Activated gamma-delta T cell treated with anti-CD3 and anti-CD28 coated beads, Interleukin-2, amount 50 U/mL, for 16 hours (primary cell): Measurements from ENCODE around the gene KIR2DL3.
"Not testable (repeated sequence)": the region's sequence is repeated elsewhere in the genome, so short reads cannot be mapped to it uniquely, and the experiment has no call there.

Source experiments
- DNase-seq: peaks from one replicate; pipeline ENCODE4 v3.0.0-alpha.2; 2020; ENCODE audit warnings: low read depth

The KIR2DL3 gene

DNA sequence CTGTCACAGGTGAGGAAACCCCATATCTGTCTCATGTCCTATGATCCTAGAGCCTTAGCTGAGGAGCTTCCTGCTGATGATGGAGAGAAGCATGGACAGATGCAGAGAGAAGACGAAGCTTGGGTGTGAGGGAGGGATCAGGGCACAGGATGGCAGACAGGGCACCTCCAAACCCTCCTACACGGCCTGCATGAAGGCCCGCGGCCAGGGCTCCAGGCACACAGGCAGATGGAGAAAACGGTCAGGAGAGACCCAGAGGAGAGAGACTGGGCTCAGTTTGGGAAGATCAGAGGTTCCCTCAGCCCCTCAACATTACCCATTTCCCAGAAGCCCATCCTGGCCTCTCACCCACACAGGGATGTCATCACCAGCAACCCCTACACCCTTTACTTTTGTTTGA is 5.8 kb downstream of the KIR2DL3 start:
- not testable (repeated sequence) for DNase-seq

DNA sequence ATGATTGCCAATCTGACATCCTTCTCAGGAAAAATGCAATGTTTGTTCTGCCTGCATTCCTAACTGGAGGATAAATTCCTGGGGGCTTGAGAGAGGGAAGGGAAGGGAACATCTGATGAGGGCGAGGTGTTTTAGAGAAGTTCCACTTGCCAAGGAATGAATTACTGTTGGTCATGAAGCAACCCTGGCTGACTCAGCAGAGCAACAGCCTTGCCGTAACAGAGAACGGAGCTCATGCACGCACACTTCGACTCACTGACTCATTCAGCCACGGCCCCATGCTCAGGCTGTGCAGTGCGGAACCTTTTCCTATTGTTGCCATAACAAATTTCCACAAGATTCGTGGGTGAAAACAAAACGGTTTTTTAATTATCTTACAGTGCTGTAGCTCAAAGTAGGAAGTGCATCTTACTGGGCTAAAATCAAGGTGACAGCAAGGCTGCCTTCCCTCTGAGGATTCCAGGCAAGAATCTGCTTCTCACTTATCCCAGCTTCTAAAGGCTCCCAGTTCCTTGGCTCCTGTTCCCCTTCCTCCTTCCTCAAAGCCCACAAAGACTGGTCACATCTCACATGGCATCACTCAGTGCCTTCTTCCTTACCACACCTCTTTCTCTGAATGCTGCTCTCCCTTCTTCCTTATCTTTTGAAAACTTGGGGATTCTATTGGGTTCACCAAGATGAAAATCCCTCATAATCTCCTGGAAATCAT is 9.5 kb downstream of the KIR2DL3 start:
- DNase-seq: not testable (repeated sequence)

GRCh38 chr19:54750276-54750675 is 12.0 kb downstream of the KIR2DL3 start:
- DNase-seq: not testable (repeated sequence)

DNA sequence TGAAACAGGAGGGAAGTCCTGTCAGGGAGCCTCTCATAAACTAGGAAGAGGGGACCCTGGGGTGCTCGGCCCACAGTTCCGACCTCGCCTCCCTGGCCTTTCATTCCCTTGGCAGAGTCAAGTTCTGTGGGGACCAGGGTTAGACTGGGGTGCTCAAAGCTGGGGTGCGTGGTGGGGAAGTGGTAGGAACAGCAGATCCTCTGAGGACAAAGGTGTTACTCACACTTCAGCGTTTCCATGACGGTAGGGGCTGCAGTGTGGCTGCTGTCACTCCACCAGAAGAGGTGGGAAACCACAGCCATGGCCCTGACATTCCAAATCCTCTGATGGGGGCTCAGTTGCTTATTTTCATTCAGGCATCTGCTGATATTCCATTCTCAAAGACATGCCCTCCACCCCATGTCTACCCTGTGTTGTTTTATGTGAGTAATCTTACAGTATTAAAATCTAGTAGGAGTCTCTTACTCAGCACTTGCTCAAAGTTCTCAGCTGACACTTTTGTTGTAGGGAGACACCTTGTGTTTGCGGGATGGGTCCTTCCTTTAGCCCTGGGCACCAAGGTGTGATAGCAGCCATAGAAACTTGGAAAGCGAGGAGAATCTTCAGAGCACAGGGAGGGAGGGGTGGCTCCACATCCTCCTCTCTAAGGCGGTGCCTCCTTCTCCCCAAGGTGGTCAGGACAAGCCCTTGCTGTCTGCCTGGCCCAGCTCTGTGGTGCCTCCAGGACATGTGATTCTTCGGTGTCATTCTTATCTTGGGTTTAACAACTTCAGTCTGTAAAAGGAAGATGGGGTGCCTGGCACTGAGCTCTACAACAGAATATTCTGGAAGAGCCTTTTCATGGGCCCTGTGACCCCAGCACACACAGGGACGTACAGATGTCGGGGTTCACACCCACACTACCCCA is 18.1 kb downstream of the KIR2DL3 start:
- not testable (repeated sequence) for DNase-seq

GRCh38 chr19:54758577-54758976 is 20.3 kb downstream of the KIR2DL3 start:
- DNase-seq: not testable (repeated sequence)

- not testable (repeated sequence) for DNase-seq
Observed at GRCh38 chr19:54764219-54764618, 25.9 kb downstream of the KIR2DL3 start.

GRCh38 chr19:54766464-54766863 is 28.2 kb downstream of the KIR2DL3 start:
- not testable (repeated sequence) for DNase-seq

DNA sequence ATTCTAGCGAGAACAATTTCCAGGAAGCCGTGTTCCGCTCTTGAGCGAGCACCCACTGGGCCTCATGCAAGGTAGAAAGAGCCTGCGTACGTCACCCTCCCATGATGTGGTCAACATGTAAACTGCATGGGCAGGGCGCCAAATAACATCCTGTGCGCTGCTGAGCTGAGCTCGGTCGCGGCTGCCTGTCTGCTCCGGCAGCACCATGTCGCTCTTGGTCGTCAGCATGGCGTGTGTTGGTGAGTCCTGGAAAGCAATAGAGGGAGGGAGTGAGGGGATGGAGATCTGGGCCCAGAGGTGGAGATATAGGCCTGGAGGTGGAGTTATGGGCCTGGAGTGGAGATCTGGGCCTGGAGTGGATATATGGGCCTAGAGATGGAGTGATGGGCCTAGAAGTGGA is 31.3 kb downstream of the KIR2DL3 start, which contains the start of gene KIR2DL1:
Gene KIR2DL1, plus strand, starts transcription at position 148 of the 400 bp plus-strand sequence. Its CDS starts 58 bp downstream, at position 206.
- not testable (repeated sequence) for DNase-seq

- not testable (repeated sequence) for DNase-seq
Observed at GRCh38 chr19:54770511-54770910, 32.2 kb downstream of the KIR2DL3 start.

DNA sequence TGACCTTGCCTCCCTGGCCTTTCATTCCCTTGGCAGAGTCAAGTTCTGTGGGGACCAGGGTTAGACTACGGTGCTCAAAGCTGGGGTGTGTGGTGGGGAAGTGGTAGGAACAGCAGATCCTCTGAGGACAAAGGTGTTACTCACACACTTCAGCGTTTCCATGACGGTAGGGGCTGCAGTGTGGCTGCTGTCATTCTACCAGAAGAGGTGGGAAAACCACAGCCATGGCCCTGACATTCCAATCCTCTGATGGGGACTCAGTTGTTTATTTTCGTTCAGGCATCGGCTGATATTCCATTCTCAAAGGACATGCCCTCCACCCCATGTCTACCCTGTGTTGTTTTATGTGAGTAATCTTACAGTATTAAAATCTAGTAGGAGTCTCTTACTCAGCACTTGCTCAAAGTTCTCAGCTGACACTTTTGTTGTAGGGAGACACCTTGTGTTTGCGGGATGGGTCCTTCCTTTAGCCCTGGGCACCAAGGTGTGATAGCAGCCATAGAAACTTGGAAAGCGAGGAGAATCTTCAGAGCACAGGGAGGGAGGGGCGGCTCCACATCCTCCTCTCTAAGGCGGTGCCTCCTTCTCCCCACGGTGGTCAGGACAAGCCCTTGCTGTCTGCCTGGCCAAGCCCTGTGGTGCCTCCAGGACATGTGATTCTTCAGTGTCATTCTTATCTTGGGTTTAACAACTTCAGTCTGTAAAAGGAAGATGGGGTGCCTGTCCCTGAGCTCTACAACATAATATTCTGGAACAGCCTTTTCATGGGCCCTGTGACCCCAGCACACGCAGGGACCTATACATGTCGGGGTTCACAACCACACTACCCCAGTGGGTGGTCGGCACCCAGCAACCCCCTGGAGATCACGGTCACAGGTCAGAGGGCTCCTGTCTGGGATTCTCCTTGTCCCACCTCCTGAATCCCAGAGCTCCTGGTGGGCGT is 33.0 kb downstream of the KIR2DL3 start:
- DNase-seq: not testable (repeated sequence)

DNA sequence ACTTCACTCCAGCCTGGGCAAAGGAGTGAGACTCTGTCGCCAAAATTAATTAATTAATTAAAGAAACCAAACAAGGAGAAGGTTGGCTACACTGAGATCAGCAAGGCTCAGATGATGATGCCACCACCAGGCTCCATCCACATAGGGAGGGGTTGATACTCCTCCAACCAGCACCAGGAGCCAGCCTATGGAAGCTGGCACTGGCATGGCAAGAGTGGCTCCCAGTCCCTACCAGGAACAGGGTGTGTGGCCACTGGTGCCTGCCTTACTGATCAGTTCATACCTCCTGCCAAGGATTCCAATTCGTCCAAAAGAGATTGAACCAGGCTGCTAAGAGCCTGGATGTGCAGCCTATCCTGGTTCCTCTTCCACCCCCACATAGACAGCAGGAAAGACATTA is 34.4 kb downstream of the KIR2DL3 start:
- not testable (repeated sequence) for DNase-seq

DNA sequence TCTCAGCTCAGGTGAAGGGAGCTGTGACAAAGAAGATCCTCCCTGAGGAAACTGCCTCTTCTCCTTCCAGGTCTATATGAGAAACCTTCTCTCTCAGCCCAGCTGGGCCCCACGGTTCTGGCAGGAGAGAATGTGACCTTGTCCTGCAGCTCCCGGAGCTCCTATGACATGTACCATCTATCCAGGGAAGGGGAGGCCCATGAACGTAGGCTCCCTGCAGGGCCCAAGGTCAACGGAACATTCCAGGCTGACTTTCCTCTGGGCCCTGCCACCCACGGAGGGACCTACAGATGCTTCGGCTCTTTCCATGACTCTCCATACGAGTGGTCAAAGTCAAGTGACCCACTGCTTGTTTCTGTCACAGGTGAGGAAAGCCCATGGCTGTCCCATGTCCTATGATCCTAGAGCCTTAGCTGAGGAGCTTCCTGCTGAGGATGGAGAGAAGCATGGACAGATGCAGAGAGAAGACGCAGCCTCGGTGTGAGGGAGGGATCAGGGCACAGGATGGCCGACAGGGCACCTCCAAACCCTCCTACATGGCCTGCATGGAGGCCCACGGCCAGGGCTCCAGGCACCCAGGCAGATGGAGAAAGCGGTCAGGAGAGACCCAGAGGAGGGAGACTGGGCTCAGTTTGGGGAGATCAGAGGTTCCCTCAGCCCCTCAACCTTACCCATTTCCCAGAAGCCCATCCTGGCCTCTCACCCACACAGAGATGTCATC is 36.9 kb downstream of the KIR2DL3 start:
- not testable (repeated sequence) for DNase-seq

DNA sequence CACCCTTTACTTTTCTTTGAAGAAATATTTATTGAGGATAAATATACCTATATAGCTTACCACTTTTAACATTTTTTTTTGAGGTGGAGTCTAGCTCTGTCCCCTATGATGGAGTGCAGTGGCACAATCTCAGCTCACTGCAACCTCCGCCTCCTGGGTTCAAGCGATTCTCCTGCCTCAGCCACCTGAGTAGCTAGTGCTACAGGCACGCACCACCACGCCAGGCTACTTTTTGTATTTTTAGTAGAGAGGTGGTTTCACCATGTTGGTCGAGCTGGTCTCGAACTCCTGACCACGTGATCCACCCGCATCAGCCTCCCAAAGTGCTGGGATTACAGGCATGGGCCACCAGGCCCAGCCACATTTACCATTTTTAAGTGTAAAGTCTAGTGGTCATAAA is 37.5 kb downstream of the KIR2DL3 start:
- not testable (repeated sequence) for DNase-seq

- not testable (repeated sequence) for DNase-seq
Observed at GRCh38 chr19:54777851-54778250, 39.5 kb downstream of the KIR2DL3 start.

GRCh38 chr19:54778896-54779295 is 40.6 kb downstream of the KIR2DL3 start:
- not testable (repeated sequence) for DNase-seq

DNA sequence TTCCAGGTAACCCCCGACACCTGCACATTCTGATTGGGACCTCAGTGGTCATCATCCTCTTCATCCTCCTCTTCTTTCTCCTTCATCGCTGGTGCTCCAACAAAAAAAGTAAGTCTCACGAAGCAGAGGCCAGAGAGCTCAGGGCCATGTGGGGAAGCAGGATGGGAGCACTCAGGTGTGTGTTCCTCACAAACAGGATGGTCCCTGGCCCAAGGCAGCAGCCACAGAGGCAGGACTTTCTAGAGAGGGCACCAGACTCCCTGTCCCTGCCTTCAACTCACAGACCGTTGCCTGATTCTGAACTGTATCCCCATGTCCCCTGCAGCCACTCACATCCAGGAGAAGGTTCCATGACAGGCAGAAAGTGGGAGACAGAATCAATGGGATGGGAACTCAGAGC is 44.6 kb downstream of the KIR2DL3 start:
- not testable (repeated sequence) for DNase-seq

DNA sequence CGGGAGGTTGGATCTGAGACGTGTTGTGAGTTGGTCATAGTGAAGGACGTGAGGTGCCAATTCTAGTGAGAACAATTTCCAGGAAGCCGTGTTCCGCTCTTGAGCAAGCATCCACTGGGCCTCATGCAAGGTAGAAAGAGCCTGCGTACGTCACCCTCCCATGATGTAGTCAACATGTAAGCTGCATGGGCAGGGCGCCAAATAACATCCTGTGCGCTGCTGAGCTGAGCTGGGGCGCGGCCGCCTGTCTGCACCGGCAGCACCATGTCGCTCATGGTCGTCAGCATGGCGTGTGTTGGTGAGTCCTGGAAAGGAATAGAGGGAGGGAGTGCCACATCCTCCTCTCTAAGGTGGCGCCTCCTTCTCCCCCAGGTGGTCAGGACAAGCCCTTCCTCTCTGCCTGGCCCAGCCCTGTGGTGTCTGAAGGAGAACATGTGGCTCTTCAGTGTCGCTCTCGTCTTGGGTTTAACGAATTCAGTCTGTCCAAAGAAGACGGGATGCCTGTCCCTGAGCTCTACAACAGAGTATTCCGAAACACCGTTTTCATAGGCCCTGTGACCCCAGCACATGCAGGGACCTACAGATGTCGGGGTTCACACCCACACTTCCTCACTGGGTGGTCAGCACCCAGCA is 47.9 kb downstream of the KIR2DL3 start:
- not testable (repeated sequence) for DNase-seq

GRCh38 chr19:54788154-54788553 is 49.8 kb downstream of the KIR2DL3 start:
- DNase-seq: not testable (repeated sequence)

DNA sequence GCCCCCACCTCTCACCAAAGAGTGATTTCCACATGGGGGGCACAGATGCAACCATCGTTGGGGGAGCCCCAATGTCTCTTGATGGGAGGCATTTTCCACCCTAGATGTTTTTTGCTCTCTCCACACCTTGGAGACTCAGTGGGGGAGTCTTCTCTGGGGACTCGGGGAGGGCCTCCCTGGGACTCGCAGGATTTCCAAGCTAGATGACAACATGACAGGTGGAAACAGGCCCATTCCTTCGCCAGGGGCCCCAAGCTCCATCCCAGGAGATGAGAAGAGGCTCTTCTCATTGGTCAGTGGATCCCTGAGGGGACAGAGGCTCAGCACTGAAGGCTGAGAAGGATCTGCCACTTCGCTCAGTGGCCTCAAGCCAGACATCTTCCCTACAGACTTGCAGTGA is 52.4 kb downstream of the KIR2DL3 start:
- DNase-seq: no peak

DNA sequence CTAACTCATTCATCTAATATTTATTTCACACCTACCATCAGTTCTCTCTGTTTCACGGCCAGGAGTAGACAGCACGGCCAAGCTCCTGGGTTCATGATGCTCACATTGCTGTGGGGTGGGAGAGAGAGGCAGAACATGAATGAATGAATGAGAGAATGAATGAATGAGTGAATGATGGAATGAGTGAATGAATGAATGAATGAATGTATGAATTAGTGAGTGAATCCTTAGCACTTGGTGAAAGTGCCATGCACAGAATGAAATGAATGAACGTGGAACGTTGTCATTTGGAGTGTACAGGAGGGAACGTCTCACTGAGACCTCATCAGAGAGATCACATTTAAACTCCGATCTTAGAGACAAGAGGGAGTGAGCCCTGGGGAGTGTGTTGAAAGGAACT is 53.2 kb downstream of the KIR2DL3 start:
- no peak for DNase-seq

DNA sequence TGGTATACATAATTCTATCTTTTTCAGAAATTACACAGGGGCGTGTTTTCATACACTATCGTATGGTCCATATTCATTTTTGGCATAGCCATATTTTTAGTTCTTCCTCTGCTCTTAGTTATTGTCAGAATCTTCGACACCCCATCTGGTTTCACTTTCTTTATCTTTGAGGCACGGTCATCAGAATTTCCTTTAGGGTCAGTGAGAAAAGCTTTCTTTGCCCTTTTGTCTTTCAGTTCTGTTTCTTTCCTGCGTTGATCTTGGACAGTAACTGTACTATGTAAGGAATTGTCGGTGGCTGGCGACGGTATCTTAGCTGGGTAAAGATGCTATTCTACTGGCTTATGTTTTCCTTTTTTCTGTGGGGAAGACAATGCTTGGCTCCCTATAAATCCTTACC is 54.5 kb downstream of the KIR2DL3 start:
- DNase-seq: no peak
